ENCODE results near the gene ARID5B.

- TF ChIP-seq POLR2A (IDR thresholded peaks at IDR 0.05) (no peak), CTCF (IDR thresholded peaks at IDR 0.05) (no peak)
Observed at GRCh38 chr10:61918989-61919388, 17.5 kb downstream of the ARID5B start.
